Bladder microvascular endothelial cell (primary cell): ENCODE measurements around the gene EIF2B5. TPM values are rescaled to one million over a fixed set of nuclear protein-coding genes. Genes with fewer than 3 reads are reported as not detected.

Experiments used
- total RNA-seq: library from RNA; depleted of rRNA; stranded (reverse); fragments of >200 nt; gene quantifications from 2 replicates; pipeline ENCODE4 v1.2.3, GENCODE V29; 2014

The EIF2B5 gene
- total RNA-seq: 31.7 and 50.0 TPM in 2 replicates

DNA sequence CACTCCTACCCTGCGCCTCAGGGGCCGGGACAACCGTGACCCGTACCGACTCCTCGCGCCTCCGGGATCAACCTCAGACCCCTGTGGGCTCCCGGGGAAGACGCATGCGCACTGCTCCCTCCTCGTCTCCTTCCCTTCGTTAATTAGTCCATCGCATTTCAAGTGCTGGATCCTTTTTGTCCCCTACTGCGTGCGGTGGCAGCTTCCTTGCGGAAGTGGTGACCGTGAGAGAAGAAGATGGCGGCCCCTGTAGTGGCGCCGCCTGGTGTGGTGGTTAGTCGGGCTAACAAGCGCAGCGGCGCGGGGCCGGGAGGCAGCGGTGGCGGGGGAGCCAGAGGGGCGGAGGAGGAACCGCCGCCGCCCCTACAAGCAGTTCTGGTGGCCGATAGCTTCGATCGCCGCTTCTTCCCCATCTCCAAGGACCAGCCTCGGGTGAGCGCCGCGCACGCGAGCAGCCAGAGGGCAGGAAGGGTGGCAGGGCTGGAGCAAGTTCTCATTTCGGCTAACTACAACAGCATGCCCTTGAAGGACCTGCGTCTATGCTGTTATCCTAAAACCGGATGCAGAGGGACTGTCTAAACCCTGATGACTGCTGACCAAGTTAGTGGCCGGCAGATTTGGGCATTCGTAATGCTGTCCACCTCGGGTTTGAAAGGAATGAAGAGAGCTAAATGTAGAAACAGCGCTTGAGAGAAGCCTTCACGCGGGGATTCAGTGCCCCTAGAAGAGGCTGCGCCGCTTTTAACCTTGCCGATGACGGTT, at the start of gene EIF2B5:
Gene EIF2B5 (plus strand): TSS at position 210 of the 762 bp plus-strand sequence. CDS start 28 bp downstream, at position 238.

DNA sequence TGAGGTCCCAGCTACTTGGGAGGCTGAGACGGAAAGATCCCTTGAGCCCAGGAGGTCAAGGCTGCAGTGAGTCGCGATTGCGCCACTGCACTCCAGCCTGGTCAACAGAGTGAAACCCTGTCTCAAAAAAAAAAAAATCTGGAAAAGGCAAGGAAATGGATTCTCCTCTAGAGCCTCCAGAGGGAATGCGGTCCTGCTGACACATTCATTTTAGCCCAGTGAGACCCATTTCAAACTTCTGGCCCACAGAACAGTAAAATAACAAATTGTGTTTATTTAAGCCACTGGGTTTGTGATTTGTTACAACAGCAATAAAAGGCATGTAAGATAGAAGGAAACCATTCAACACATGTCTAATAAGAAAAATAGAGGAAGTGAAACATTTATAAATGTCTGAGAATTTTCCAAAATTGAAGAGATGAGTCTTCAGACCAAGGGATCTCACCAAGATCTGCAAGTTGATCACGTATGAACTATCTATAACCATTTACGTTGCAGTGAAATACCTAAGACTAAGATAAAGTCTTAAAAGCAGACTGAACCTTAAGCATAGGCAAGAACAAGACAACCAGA, 38.3 kb upstream of the EIF2B5 start, which contains the start of gene HTR3E:
Gene HTR3E (plus strand): TSS at position 254 of the 573 bp plus-strand sequence. CDS start 466 bp downstream, outside the sequence.

DNA sequence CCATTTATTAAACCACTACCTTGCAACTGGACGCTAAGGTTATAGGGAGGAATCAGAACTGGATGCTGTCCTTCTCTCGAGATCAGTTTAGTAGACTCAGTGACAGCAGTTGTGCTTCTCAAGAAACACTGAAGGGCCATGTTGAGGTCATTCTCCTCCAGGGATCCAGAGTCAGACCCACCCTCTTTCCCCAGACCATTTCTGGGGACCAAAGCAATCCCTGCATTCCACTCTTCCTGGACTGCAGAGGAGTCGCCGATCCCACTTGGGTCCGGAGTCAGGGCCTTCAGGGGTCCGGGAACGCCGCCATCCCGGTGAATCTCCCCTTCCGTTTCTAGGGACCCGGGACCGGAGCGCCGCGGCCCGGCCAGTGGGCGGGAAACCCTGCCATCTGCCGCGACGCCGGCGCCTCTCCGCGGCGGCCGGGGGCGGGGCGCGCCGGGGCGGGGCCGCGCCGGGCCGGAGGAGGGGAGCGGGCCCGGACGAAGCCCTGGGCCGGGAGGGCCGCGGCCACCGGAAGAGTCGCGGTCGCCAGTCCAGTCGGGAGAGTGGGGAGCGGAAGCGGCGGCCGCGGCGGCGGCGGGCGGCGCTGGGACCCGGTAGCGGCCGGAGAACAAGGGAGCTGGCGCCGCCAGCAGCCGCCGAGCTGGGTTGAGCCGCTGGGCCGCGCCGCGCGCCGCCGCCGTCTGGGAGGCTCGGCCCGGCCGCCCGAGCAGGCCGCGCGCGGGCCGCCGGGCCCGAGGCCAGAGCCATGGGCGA, 19.9 kb downstream of the EIF2B5 start, which contains the start of gene DVL3:
Gene DVL3 (plus strand): TSS at position 493 of the 759 bp plus-strand sequence. CDS start 259 bp downstream, at position 752.

DNA sequence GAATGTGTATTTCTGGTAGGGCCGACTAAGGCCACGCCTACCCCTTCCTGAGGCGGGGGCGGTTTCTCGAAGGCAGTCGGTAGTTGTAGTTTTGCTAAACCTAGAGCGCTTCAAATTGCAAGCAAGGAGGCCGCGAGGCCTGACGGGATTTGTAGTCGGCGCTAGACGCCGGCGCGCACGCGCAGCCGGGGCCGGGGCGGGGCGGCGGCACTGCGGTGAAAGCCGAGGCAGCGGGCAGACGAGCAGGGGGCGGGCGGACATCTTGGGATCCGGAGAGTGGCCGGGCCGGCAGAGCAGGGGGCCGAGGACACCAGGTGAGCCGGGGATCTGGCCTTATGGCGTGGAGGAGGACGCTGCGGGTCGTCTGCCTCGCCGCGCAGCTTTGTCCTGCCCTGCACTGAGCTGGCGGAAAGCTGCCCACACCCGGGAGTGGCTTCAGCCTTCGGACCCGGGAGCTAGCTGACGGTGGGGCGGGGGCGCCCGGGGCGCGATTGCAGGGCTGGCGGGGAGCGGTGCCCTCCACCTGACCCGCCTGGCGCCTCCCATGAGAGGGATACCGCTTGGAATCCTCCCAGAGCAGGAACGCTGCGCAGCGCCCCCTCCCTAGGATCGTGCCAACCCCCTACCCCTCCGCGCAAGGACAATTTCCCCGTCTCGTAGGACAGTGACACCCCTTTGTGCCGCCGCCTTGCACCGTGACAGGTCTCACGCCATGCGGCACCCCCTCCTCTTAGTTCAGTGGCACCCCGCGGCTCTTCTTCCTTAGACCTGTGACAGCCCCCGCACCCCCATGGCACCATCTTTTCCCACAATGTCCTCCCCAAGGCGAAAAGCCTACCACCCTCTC, 39.7 kb downstream of the EIF2B5 start, which contains the start of gene AP2M1:
Gene AP2M1 (plus strand): TSS at position 210 of the 847 bp plus-strand sequence. CDS start 2,139 bp downstream, outside the sequence.

GRCh38 chr3:184186184-184186901, 51.2 kb downstream of the EIF2B5 start, which contains the start of gene ABCF3:
TSS of gene ABCF3 (plus strand) at chr3:184186199. CDS start at chr3:184186208, 9 bp downstream.

Other genes starting within 250 kb of the EIF2B5 start
- 7.9 and 17.1 TPM in 2 replicates for gene ABCC5, start 117.5 kb upstream of the EIF2B5 start, total RNA-seq
- gene HTR3D, start 103.6 kb upstream of the EIF2B5 start, total RNA-seq: not detected in 2 replicates
- gene HTR3C, start 82.3 kb upstream of the EIF2B5 start, total RNA-seq: not detected in 2 replicates
- gene HTR3E, start 38.3 kb upstream of the EIF2B5 start, total RNA-seq: not detected in 2 replicates
- 15.9 and 28.8 TPM in 2 replicates for gene DVL3, start 20.0 kb downstream of the EIF2B5 start, total RNA-seq
- gene AP2M1, start 39.5 kb downstream of the EIF2B5 start, total RNA-seq: 396 and 554 TPM in 2 replicates
- 38.5 and 54.1 TPM in 2 replicates for gene ABCF3, start 50.8 kb downstream of the EIF2B5 start, total RNA-seq
- gene VWA5B2, start 94.2 kb downstream of the EIF2B5 start, total RNA-seq: 0.13 TPM in 1 of 2 replicates, not detected in the other
- 14.6 and 43.5 TPM in 2 replicates for gene ALG3, start 113.6 kb downstream of the EIF2B5 start, total RNA-seq
- gene EEF1AKMT4, start 114.3 kb downstream of the EIF2B5 start, total RNA-seq: 3.2 and 3.4 TPM in 2 replicates
- 0.13 TPM in 1 of 2 replicates, not detected in the other for gene CAMK2N2, start 126.2 kb downstream of the EIF2B5 start, total RNA-seq
- gene ECE2, start 140.7 kb downstream of the EIF2B5 start, total RNA-seq: not detected in 2 replicates
- 371 and 561 TPM in 2 replicates for gene PSMD2, start 163.9 kb downstream of the EIF2B5 start, total RNA-seq
- gene EIF4G1, start 179.2 kb downstream of the EIF2B5 start, total RNA-seq: 301 and 661 TPM in 2 replicates
- gene FAM131A, start 202.2 kb downstream of the EIF2B5 start, total RNA-seq: 16.4 and 43.0 TPM in 2 replicates
- 1.3 and 2.6 TPM in 2 replicates for gene CLCN2, start 226.2 kb downstream of the EIF2B5 start, total RNA-seq
- 74.5 and 97.8 TPM in 2 replicates for gene POLR2H, start 226.4 kb downstream of the EIF2B5 start, total RNA-seq
- not detected in 2 replicates for gene THPO, start 242.8 kb downstream of the EIF2B5 start, total RNA-seq
- gene CHRD, start 244.7 kb downstream of the EIF2B5 start, total RNA-seq: 0.16 and 0.69 TPM in 2 replicates